HepG2 (cell line): ENCODE results near the gene MAPK13. TPM values are rescaled to one million over a fixed set of nuclear protein-coding genes. Genes with fewer than 3 reads are reported as not detected.

Experiments
- CBX5 ChIP-seq: sonication (generic); formaldehyde crosslinking; IDR thresholded peaks from 2 replicates; pipeline ENCODE4 v1.4.0; 2020; ENCODE audit warnings: missing genetic modification reagents, borderline replicate concordance
- DNMT3B ChIP-seq: conservative IDR thresholded peaks from 2 replicates; pipeline ENCODE4 v1.6.1; 2016; ENCODE audit warnings: missing biosample characterization, control low read depth
- HNF4A ChIP-seq: sonication (generic); formaldehyde crosslinking; IDR thresholded peaks from 2 replicates; pipeline ENCODE4 v1.4.0; 2020; ENCODE audit warnings: missing genetic modification reagents
- NFRKB ChIP-seq: fragments of 450-650 bp; IDR thresholded peaks from 2 replicates; pipeline ENCODE4 v1.6.1; 2017
- NR1H2 ChIP-seq: sonication (generic); formaldehyde crosslinking; IDR thresholded peaks from 2 replicates; pipeline ENCODE4 v1.8.1; 2022; ENCODE audit warnings: low read depth, missing genetic modification reagents, borderline replicate concordance
- PCBP2 ChIP-seq: fragments of 200-400 bp; formaldehyde crosslinking; optimal IDR thresholded peaks from 2 replicates; pipeline ENCODE3; 2018; ENCODE audit warnings: low read length, low read depth; ENCODE audit not compliant: poor library complexity, severe bottlenecking
- SMARCC2 ChIP-seq: fragments of 450-650 bp; IDR thresholded peaks from 2 replicates; pipeline ENCODE4 v1.6.1; 2017; ENCODE audit warnings: antibody characterized with exemption, mild to moderate bottlenecking
- SP4 ChIP-seq: sonication (generic); formaldehyde crosslinking; IDR thresholded peaks from 2 replicates; pipeline ENCODE4 v1.8.1; 2023; ENCODE audit warnings: mild to moderate bottlenecking, missing genetic modification reagents
- SRSF1 ChIP-seq: fragments of 200-400 bp; formaldehyde crosslinking; optimal IDR thresholded peaks from 2 replicates; pipeline ENCODE3; 2017; ENCODE audit warnings: mild to moderate bottlenecking, low read depth, low read length, moderate library complexity
- ZBTB7A ChIP-seq: sonication (generic); formaldehyde crosslinking; IDR thresholded peaks from 2 replicates; pipeline ENCODE4 v1.8.0; 2022; ENCODE audit warnings: mild to moderate bottlenecking, missing genetic modification reagents
- ZNF20 ChIP-seq: sonication (generic); formaldehyde crosslinking; IDR thresholded peaks from 2 replicates; pipeline ENCODE4 v1.4.0; 2020; ENCODE audit warnings: mild to moderate bottlenecking, moderate library complexity, missing genetic modification reagents
- ZNF225 ChIP-seq: sonication (generic); formaldehyde crosslinking; IDR thresholded peaks from 2 replicates; pipeline ENCODE4 v1.4.0; 2020; ENCODE audit warnings: mild to moderate bottlenecking, missing genetic modification reagents
- ZNF256 ChIP-seq: sonication (generic); formaldehyde crosslinking; conservative IDR thresholded peaks from 2 replicates; pipeline ENCODE4 v1.4.0; 2020; ENCODE audit warnings: missing genetic modification reagents
- ZNF296 ChIP-seq: sonication (generic); formaldehyde crosslinking; conservative IDR thresholded peaks from 2 replicates; pipeline ENCODE4 v1.5.0; 2020; ENCODE audit warnings: mild to moderate bottlenecking, missing genetic modification reagents
- ZNF530 ChIP-seq: sonication (generic); formaldehyde crosslinking; IDR thresholded peaks from 2 replicates; pipeline ENCODE4 v1.5.0; 2020; ENCODE audit warnings: low read depth, mild to moderate bottlenecking, missing genetic modification reagents
- ZNF781 ChIP-seq: sonication (generic); formaldehyde crosslinking; IDR thresholded peaks from 2 replicates; pipeline ENCODE4 v1.5.1; 2020; ENCODE audit warnings: borderline replicate concordance, mild to moderate bottlenecking, missing genetic modification reagents; ENCODE audit errors: not compliant biosample characterization
- polyA plus RNA-seq, 8 experiments: library from polyadenylated mRNA; depleted of rRNA in 3 of 8; stranded (reverse) in 7 of 8; unstranded in 1 of 8; fragments of >200 nt; fragmentation: Illumina TruSeq in 4 of 8; extraction: Trizol in 4 of 8; gene quantifications; 2 replicates each; pipeline versions ENCODE4 v1.2.1 to v1.2.3, GENCODE V29; 2011 to 2016; ENCODE audit warnings: low read depth in 4 of 8, missing spikeins in 1 of 8, mixed read lengths in 1 of 8; ENCODE audit not compliant: insufficient read depth in 1 of 8
- total RNA-seq, 5 experiments: library from RNA; depleted of rRNA; stranded (reverse); fragments of >200 nt; fragmentation: Illumina TruSeq; extraction: Trizol; gene quantifications; 2 replicates each; pipeline ENCODE4 v1.2.3, GENCODE V29; 2016; ENCODE audit warnings: low read depth in 1 of 5
- TF ChIP-seq, protein P1 (sequence below): sonication (generic); formaldehyde crosslinking; IDR thresholded peaks from 2 replicates; pipeline ENCODE4 v1.5.0; 2020; ENCODE audit warnings: mild to moderate bottlenecking, missing genetic modification reagents, borderline replicate concordance
- TF ChIP-seq, protein P2 (sequence below): sonication (generic); formaldehyde crosslinking; IDR thresholded peaks from 2 replicates; pipeline ENCODE4 v1.4.0; 2020; ENCODE audit warnings: missing genetic modification reagents

The MAPK13 gene
- total and polyA plus RNA-seq, 2 of the 13 experiments (the other 11 are each of a cell fraction or from before 2014, with no cell fraction given), result 12.7 to 43.4 TPM

DNA sequence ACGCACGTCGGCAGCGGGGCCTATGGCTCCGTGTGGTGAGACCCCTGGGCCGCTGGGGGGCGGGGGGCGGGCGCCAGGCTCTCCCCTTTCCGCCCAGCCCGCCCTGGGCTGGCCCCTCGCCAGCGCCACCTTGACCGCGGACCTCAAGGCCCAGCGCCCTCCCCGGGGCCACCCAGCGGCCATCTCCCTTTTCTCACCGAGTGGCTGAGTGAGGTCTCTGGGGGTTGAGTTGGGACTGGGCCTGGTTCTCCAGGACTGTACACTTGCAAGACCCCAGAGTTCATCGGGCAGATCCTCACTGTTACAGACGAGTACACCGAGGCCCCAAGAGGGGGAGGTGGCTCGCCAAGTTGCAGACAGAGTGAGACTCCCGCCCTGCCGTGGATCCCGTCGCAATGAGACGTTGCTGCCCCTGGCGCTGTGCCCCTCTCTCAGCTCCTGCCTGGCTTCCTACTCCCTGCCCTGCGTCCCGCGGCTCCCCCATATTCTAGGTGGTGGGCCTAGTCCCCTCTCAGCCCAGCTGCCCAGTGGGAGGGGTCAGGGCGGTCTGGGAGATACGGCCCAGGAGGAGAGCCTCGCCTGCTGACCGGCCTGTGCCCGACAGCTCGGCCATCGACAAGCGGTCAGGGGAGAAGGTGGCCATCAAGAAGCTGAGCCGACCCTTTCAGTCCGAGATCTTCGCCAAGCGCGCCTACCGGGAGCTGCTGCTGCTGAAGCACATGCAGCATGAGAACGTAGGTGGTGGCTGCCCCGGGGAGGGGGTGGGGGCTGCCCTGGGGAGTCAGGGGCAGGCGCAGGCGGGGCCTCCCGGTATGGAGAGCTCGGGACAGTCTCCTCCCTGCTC, 576 bp downstream of the MAPK13 start (continued):
- TF ChIP-seq, protein P1, sequence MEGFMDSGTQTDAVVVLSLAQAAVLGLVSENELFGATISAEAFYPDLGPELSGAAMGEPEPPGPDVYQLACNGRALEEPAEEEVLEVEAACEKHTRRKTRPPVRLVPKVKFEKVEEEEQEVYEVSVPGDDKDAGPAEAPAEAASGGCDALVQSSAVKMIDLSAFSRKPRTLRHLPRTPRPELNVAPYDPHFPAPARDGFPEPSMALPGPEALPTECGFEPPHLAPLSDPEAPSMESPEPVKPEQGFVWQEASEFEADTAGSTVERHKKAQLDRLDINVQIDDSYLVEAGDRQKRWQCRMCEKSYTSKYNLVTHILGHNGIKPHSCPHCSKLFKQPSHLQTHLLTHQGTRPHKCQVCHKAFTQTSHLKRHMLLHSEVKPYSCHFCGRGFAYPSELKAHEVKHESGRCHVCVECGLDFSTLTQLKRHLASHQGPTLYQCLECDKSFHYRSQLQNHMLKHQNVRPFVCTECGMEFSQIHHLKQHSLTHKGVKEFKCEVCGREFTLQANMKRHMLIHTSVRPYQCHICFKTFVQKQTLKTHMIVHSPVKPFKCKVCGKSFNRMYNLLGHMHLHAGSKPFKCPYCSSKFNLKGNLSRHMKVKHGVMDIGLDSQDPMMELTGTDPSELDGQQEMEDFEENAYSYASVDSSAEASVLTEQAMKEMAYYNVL (CRISPR knock-in tag), result 0 out of 2 replicates have a peak, but pooled peaks have one; percentile 11
- TF ChIP-seq SRSF1, result peak; percentile 70
- TF ChIP-seq ZNF225 (CRISPR knock-in tag), result 0 out of 2 replicates have a peak, but pooled peaks have one; percentile 17
- TF ChIP-seq SMARCC2, result no peak
- TF ChIP-seq PCBP2, result no peak
- TF ChIP-seq ZNF530 (CRISPR knock-in tag), result no peak
- 0 out of 2 replicates have a peak, but pooled peaks have one; percentile 11 for TF ChIP-seq CBX5 (CRISPR knock-in tag)
- peak; percentile 20; the same call in 1 of the 2 replicates for TF ChIP-seq NR1H2 (CRISPR knock-in tag)
- TF ChIP-seq DNMT3B (CRISPR knock-in tag), result peak; percentile 39
- peak; percentile 14; the same call in 1 of the 2 replicates for TF ChIP-seq ZNF296 (CRISPR knock-in tag)
- peak; percentile 80 for TF ChIP-seq SP4 (CRISPR knock-in tag)
- TF ChIP-seq NFRKB, result no peak
- TF ChIP-seq HNF4A (CRISPR knock-in tag), result peak; percentile 43; the same call in 1 of the 2 replicates
- TF ChIP-seq ZBTB7A (CRISPR knock-in tag), result peak; percentile 95
- TF ChIP-seq, protein P2, sequence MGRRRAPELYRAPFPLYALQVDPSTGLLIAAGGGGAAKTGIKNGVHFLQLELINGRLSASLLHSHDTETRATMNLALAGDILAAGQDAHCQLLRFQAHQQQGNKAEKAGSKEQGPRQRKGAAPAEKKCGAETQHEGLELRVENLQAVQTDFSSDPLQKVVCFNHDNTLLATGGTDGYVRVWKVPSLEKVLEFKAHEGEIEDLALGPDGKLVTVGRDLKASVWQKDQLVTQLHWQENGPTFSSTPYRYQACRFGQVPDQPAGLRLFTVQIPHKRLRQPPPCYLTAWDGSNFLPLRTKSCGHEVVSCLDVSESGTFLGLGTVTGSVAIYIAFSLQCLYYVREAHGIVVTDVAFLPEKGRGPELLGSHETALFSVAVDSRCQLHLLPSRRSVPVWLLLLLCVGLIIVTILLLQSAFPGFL, result no peak
- TF ChIP-seq ZNF781 (CRISPR knock-in tag), result peak; percentile 91
- TF ChIP-seq ZNF256 (CRISPR knock-in tag), result no peak
- TF ChIP-seq ZNF20 (CRISPR knock-in tag), result 0 out of 2 replicates have a peak, but pooled peaks have one; percentile 45
